HCT116 (cell line): ENCODE measurements around the gene C1orf146. TPM values are rescaled to one million over a fixed set of nuclear protein-coding genes. Genes with fewer than 3 reads are reported as not detected.
"Not testable (repeated sequence)": the region's sequence is repeated elsewhere in the genome, so short reads cannot be mapped to it uniquely, and the experiment has no call there.

Experiments used
- ATAC-seq: fragments of 200-7000 bp; cut with Tn5 transposase; 2 replicates; pipeline ENCODE4 v1.9.1; 2020; ENCODE audit warnings: mild to moderate bottlenecking, moderate library complexity
- BruUV-seq: library from RNA; stranded (reverse); fragments of 400-500 nt; replicated peaks from 2 replicates; lab custom pipeline; 2021; lab: Mats Ljungman, UMichigan
- CTCF ChIA-PET: fragments of 300-600 bp; sonication (Branson Sonifier 250); formaldehyde crosslinking; loops from one replicate; lab custom pipeline; 2021; ENCODE audit warnings: antibody characterized with exemption; lab: Charles Lee
- POLR2A ChIA-PET: fragments of 300-600, 350-600 bp; sonication (Branson Sonifier 250); formaldehyde crosslinking; loops from one replicate; lab custom pipeline; 2021; ENCODE audit warnings: antibody characterized with exemption; lab: Charles Lee
- RAD21 ChIA-PET, 2 experiments: fragments of 300-600 bp; sonication (Branson Sonifier 250); formaldehyde crosslinking; loops; one replicate each; lab custom pipeline; 2023; ENCODE audit warnings: low total read pairs in 2 of 2; ENCODE audit not compliant: uncharacterized antibody in 2 of 2, unreplicated experiment in 2 of 2, low non-redundant PET in 1 of 2; lab: Charles Lee
- DNase-seq: peaks from one replicate; pipeline ENCODE4 v3.0.0-alpha.2; 2010; ENCODE audit warnings: low read depth, low spot score
- H2AFZ ChIP-seq: fragments of 200-600 bp; shearing (Covaris generic), sonication (generic); 2 replicates; pipeline ENCODE4 v1.6.1; 2017; ENCODE audit warnings: low read depth, mixed run types, mixed read lengths, antibody characterized with exemption, low read length; ENCODE audit not compliant: poor library complexity, severe bottlenecking
- H3K27ac ChIP-seq: 2 replicates; pipeline ENCODE4 v1.5.1; 2012; ENCODE audit warnings: low read depth, low read length
- H3K27me3 ChIP-seq: fragments of 200-600 bp; sonication (generic); 2 replicates; pipeline ENCODE4 v1.6.1; 2016; ENCODE audit warnings: mixed run types, low read length, mixed read lengths; ENCODE audit not compliant: insufficient read depth
- H3K36me3 ChIP-seq, 2 experiments: fragments of 200-500 bp in 1 of 2; fragments of 200-600 bp in 1 of 2; sonication (Bioruptor generic) in 1 of 2; sonication (generic) in 1 of 2; 2 replicates each; pipeline versions ENCODE4 v1.5.1 to v1.6.1; 2014 to 2016; ENCODE audit warnings: low read length in 2 of 2, inconsistent platforms in 1 of 2, mixed read lengths in 1 of 2, mixed run types in 1 of 2; ENCODE audit not compliant: insufficient read depth in 2 of 2, control insufficient read depth in 1 of 2
- H3K4me1 ChIP-seq, 2 experiments: fragments of 200-600 bp in 1 of 2; sonication (generic) in 1 of 2; 2 replicates each; pipeline versions ENCODE4 v1.5.1 to v1.6.1; 2012 to 2017; ENCODE audit warnings: low read length in 2 of 2, inconsistent platforms in 1 of 2, mild to moderate bottlenecking in 1 of 2, mixed read lengths in 1 of 2, mixed run types in 1 of 2, moderate library complexity in 1 of 2; ENCODE audit not compliant: insufficient read depth in 2 of 2, control insufficient read depth in 1 of 2
- H3K4me2 ChIP-seq: fragments of 200-600 bp; sonication (generic); 2 replicates; pipeline ENCODE4 v1.6.1; 2017; ENCODE audit warnings: mixed run types, low read length, mixed read lengths
- H3K4me3 ChIP-seq, 2 experiments: fragments of 200-600 bp in 1 of 2; sonication (generic) in 1 of 2; replicated peaks in 1 of 2; 2 replicates each; pipeline ENCODE4 v1.5.1; 2011 to 2016; ENCODE audit warnings: low read length in 2 of 2, control low read depth in 1 of 2, low read depth in 1 of 2, mild to moderate bottlenecking in 1 of 2, mixed read lengths in 1 of 2, mixed run types in 1 of 2
- H3K79me2 ChIP-seq: fragments of 200-600 bp; sonication (generic); 2 replicates; pipeline ENCODE4 v1.6.1; 2017; ENCODE audit warnings: mild to moderate bottlenecking, mixed run types, low read length, moderate library complexity, mixed read lengths; ENCODE audit not compliant: insufficient read depth
- H3K9ac ChIP-seq: fragments of 200-600 bp; sonication (generic); 2 replicates; pipeline ENCODE4 v1.6.1; 2016; ENCODE audit warnings: low read length, mixed read lengths
- H3K9me2 ChIP-seq: fragments of 200-600 bp; sonication (generic), shearing (Covaris generic); 2 replicates; pipeline ENCODE4 v1.6.1; 2017; ENCODE audit warnings: mixed run types, mild to moderate bottlenecking, moderate library complexity; ENCODE audit not compliant: insufficient read depth
- H3K9me3 ChIP-seq, 2 experiments: fragments of 200-500 bp in 1 of 2; fragments of 200-600 bp in 1 of 2; sonication (Bioruptor generic) in 1 of 2; sonication (generic) in 1 of 2; 2 replicates each; pipeline ENCODE4 v1.6.1; 2014 to 2017; ENCODE audit warnings: low read length in 2 of 2, mixed read lengths in 2 of 2, inconsistent platforms in 1 of 2, low read depth in 1 of 2, mild to moderate bottlenecking in 1 of 2, mixed run types in 1 of 2, moderate library complexity in 1 of 2; ENCODE audit not compliant: control insufficient read depth in 1 of 2, insufficient read depth in 1 of 2
- H4K20me1 ChIP-seq: fragments of 200-600 bp; sonication (generic), shearing (Covaris generic); 2 replicates; pipeline ENCODE4 v1.6.1; 2017; ENCODE audit warnings: mixed run types, mild to moderate bottlenecking, moderate library complexity; ENCODE audit not compliant: insufficient read depth
- CBX3 ChIP-seq: IDR thresholded peaks from 2 replicates; pipeline ENCODE4 v1.6.1; 2012; ENCODE audit warnings: low read depth
- CEBPB ChIP-seq: IDR thresholded peaks from 2 replicates; pipeline ENCODE4 v1.6.1; 2012; ENCODE audit warnings: low read depth
- ELF1 ChIP-seq: IDR thresholded peaks from 2 replicates; pipeline ENCODE4 v1.6.1; 2012; ENCODE audit warnings: low read depth, borderline replicate concordance
- EZH2 ChIP-seq: fragments of 200-600 bp; sonication (generic); IDR thresholded peaks from 2 replicates; pipeline ENCODE4 v1.6.1; 2017; ENCODE audit warnings: antibody characterized with exemption, mixed run types
- EZH2phosphoT487 ChIP-seq: fragments of 200-600 bp; IDR thresholded peaks from 2 replicates; pipeline ENCODE4 v1.6.1; 2018; ENCODE audit warnings: antibody characterized with exemption, borderline replicate concordance
- FOSL1 ChIP-seq: IDR thresholded peaks from 2 replicates; pipeline ENCODE4 v1.6.1; 2012; ENCODE audit warnings: low read depth
- MAX ChIP-seq: IDR thresholded peaks from 2 replicates; pipeline ENCODE4 v1.6.1; 2012
- POLR2A ChIP-seq: IDR thresholded peaks from 2 replicates; pipeline ENCODE4 v1.7.0; 2011; ENCODE audit warnings: borderline replicate concordance; ENCODE audit not compliant: insufficient read depth, insufficient read length; ENCODE audit errors: extremely low read depth
- POLR2AphosphoS5 ChIP-seq: IDR thresholded peaks from 2 replicates; pipeline ENCODE4 v1.6.1; 2011; ENCODE audit warnings: mild to moderate bottlenecking, low read depth, low read length, moderate library complexity
- RAD21 ChIP-seq: IDR thresholded peaks from 2 replicates; pipeline ENCODE4 v1.6.1; 2012; ENCODE audit warnings: low read depth, mild to moderate bottlenecking
- SP1 ChIP-seq: IDR thresholded peaks from 2 replicates; pipeline ENCODE4 v1.6.1; 2012; ENCODE audit warnings: low read depth
- SRF ChIP-seq: IDR thresholded peaks from 2 replicates; pipeline ENCODE4 v1.6.1; 2012; ENCODE audit warnings: low read depth
- ZNF274 ChIP-seq: fragments of 200-500 bp; sonication (Bioruptor generic); IDR thresholded peaks from 2 replicates; pipeline ENCODE4 v1.6.1; 2014; ENCODE audit warnings: mild to moderate bottlenecking, low read depth, low read length, inconsistent platforms
- intact Hi-C: fragments of 100-400 bp; cut with micrococcal nuclease; formaldehyde crosslinking; loops from 2 replicates; pipeline ENCODE4 v1.10.0; 2022
- total RNA-seq: library from RNA; stranded (reverse); gene quantifications from one replicate; pipeline ENCODE4 v1.2.1, GENCODE V29; 2021; ENCODE audit not compliant: unreplicated experiment

C1orf146 gene
- total RNA-seq, 1 experiment from 2014 or later, result not detected

DNA sequence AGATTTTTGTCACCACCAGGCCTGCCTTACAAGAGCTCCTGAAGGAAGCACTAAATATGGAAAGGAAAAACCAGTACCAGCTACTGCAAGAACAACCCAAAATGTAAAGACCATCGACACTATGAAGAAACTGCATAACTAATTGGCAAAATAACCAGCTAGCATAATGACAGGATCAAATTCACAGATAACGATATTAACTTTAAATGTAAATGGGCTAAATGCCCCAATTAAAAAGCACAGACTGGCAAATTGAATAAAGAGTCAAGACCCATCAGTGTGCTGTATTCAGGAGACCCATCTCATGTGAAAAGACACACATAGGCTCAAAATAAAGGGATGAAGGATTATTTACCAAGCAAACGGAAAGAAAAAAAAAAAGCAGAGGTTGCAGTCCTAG is 37.0 kb downstream of the C1orf146 start:
- H3K9me2 ChIP-seq, H3K9me3 ChIP-seq, H3K79me2 ChIP-seq, BruUV-seq, H3K9ac ChIP-seq, H3K4me2 ChIP-seq, H4K20me1 ChIP-seq, H2AFZ ChIP-seq, H3K4me1 ChIP-seq, CTCF ChIA-PET, H3K4me3 ChIP-seq, H3K27me3 ChIP-seq, H3K36me3 ChIP-seq, POLR2A ChIA-PET, intact Hi-C loops, RAD21 ChIA-PET, ATAC-seq, DNase-seq, H3K27ac ChIP-seq: not testable (repeated sequence)

DNA sequence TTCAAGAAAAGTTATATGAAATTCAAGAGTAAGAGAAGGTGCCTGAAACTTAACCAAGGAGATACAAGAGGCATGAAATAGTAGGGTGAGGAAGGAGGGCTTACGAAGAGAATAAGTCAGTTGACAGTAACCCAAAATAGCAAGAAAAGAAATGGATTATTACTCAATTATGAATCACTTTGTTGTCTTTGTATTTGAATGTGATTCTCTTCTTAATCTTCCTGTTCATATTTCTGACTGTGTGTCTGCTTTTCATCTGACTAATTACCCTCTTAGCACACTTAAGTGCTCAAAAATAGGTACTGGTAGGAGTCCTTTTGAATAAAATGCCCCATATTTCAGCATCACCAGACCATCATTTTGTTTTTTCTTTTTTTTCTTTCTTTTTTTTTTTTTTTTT is 41.6 kb downstream of the C1orf146 start:
- no peaks in the 10 kb centered on the region for H3K9me3 ChIP-seq
- H3K27ac ChIP-seq, result no peak overlapping the region
- intact Hi-C loops, result no loop called here
- no peak for DNase-seq
- no peak overlapping the region for H2AFZ ChIP-seq
- peaks cover 3 to 4% of the 10 kb centered on the region in 2 experiments; a peak in 2 of 4 replicates for H3K36me3 ChIP-seq
- H3K4me1 ChIP-seq, result no peaks in the 10 kb centered on the region
- H4K20me1 ChIP-seq, result no peaks in the 10 kb centered on the region
- H3K4me3 ChIP-seq, result no peak overlapping the region
- no peaks in the 10 kb centered on the region for H3K27me3 ChIP-seq
- no TSS peak for BruUV-seq
- no peaks in the 10 kb centered on the region for H3K79me2 ChIP-seq
- RAD21 ChIA-PET, result no interaction called here
- POLR2A ChIA-PET, result no interaction called here
- TF ChIP-seq POLR2AphosphoS5 (no peak), POLR2A (no peak), FOSL1 (no peak), EZH2phosphoT487 (no peak), CBX3 (no peak), SP1 (no peak), SRF (no peak), ELF1 (no peak), EZH2 (no peak), CEBPB (no peak), MAX (no peak), RAD21 (no peak), ZNF274 (no peak)
- no peak for ATAC-seq
- H3K9me2 ChIP-seq, result no peaks in the 10 kb centered on the region
- CTCF ChIA-PET, result no interaction called here
- H3K9ac ChIP-seq, result no peak overlapping the region
- H3K4me2 ChIP-seq, result no peak overlapping the region
